WI38 (cell line): Measurements from ENCODE around the gene PLXNC1.

Experiments
- H3K4me3 ChIP-seq: 2 replicates; pipeline ENCODE4 v1.5.1; 2011; ENCODE audit warnings: low read depth, mild to moderate bottlenecking, control low read depth, low read length
- CTCF ChIP-seq: IDR thresholded peaks from 2 replicates; pipeline ENCODE4 v1.5.1; 2012; ENCODE audit warnings: low read depth, mild to moderate bottlenecking, control low read depth, low read length

The PLXNC1 gene

GRCh38 chr12:94133964-94134795, 14.2 kb upstream of the PLXNC1 start:
- peak; percentile 37; the same call in 1 of the 2 replicates for TF ChIP-seq CTCF
- H3K4me3 ChIP-seq: no peak overlapping the region

- H3K4me3 ChIP-seq: no peak overlapping the region
- no peak for TF ChIP-seq CTCF
These were observed 12.5 kb upstream of the PLXNC1 start for GRCh38 chr12:94135896-94136295.

- no peak for TF ChIP-seq CTCF
- H3K4me3 ChIP-seq: no peak overlapping the region
These were observed 8.6 kb upstream of the PLXNC1 start for GRCh38 chr12:94139816-94140215.

GRCh38 chr12:94140556-94140955, 7.8 kb upstream of the PLXNC1 start:
- H3K4me3 ChIP-seq: no peak overlapping the region
- TF ChIP-seq CTCF: peak; percentile 29; the same call in 1 of the 2 replicates

- TF ChIP-seq CTCF: no peak
- no peak overlapping the region for H3K4me3 ChIP-seq
These were observed 7.2 kb upstream of the PLXNC1 start for GRCh38 chr12:94141004-94141764.

- TF ChIP-seq CTCF: no peak
- no peak overlapping the region for H3K4me3 ChIP-seq
These were observed 6.5 kb upstream of the PLXNC1 start for GRCh38 chr12:94141892-94142291.

- no peak for TF ChIP-seq CTCF
- no peak overlapping the region for H3K4me3 ChIP-seq
These were observed 4.9 kb upstream of the PLXNC1 start for GRCh38 chr12:94143438-94143837.
